ENCODE results near the gene EPB41L3.

GRCh38 chr18:5424903-5425664 is 118.7 kb downstream of the EPB41L3 start:
- no peak for TF ChIP-seq POLR2A (IDR thresholded peaks at IDR 0.05)
- TF ChIP-seq, protein P1, sequence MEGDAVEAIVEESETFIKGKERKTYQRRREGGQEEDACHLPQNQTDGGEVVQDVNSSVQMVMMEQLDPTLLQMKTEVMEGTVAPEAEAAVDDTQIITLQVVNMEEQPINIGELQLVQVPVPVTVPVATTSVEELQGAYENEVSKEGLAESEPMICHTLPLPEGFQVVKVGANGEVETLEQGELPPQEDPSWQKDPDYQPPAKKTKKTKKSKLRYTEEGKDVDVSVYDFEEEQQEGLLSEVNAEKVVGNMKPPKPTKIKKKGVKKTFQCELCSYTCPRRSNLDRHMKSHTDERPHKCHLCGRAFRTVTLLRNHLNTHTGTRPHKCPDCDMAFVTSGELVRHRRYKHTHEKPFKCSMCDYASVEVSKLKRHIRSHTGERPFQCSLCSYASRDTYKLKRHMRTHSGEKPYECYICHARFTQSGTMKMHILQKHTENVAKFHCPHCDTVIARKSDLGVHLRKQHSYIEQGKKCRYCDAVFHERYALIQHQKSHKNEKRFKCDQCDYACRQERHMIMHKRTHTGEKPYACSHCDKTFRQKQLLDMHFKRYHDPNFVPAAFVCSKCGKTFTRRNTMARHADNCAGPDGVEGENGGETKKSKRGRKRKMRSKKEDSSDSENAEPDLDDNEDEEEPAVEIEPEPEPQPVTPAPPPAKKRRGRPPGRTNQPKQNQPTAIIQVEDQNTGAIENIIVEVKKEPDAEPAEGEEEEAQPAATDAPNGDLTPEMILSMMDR (IDR thresholded peaks at IDR 0.05) = peak; percentile 23 to 37 (median 32)
- TF ChIP-seq POLR2AphosphoS5 (IDR thresholded peaks at IDR 0.05) = no peak
